ENCODE results near the gene DHRS1.

GRCh38 chr14:24268225-24268624 is 31.4 kb downstream of the DHRS1 start:
- TF ChIP-seq POLR2A (IDR thresholded peaks at IDR 0.05; ENCODE audit: low read depth, low read length) (no peak), RAD21 (IDR thresholded peaks at IDR 0.05; ENCODE audit: low read length) (no peak), MAZ (IDR thresholded peaks at IDR 0.05; ENCODE audit: borderline replicate concordance, low read depth, low read length) (no peak), RCOR1 (IDR thresholded peaks at IDR 0.05; ENCODE audit: insufficient replicate concordance, low read length) (no peak), MXI1 (IDR thresholded peaks at IDR 0.05; ENCODE audit: borderline replicate concordance, low read depth, low read length) (no peak), SMC3 (IDR thresholded peaks at IDR 0.05; ENCODE audit: low read depth, low read length) (no peak), CHD1 (IDR thresholded peaks at IDR 0.05; ENCODE audit: low read depth, low read length) (no peak), RFX5 (IDR thresholded peaks at IDR 0.05; ENCODE audit: low read depth, low read length) (no peak)
- TF ChIP-seq, protein P1, sequence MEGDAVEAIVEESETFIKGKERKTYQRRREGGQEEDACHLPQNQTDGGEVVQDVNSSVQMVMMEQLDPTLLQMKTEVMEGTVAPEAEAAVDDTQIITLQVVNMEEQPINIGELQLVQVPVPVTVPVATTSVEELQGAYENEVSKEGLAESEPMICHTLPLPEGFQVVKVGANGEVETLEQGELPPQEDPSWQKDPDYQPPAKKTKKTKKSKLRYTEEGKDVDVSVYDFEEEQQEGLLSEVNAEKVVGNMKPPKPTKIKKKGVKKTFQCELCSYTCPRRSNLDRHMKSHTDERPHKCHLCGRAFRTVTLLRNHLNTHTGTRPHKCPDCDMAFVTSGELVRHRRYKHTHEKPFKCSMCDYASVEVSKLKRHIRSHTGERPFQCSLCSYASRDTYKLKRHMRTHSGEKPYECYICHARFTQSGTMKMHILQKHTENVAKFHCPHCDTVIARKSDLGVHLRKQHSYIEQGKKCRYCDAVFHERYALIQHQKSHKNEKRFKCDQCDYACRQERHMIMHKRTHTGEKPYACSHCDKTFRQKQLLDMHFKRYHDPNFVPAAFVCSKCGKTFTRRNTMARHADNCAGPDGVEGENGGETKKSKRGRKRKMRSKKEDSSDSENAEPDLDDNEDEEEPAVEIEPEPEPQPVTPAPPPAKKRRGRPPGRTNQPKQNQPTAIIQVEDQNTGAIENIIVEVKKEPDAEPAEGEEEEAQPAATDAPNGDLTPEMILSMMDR (conservative IDR thresholded peaks at IDR 0.05; ENCODE audit: low read depth, low read length) = no peak
